Activated T-helper 17 cell treated with anti-CD3 and anti-CD28 coated beads, Interleukin-2, amount 50 U/mL, for 72 hours (primary cell): ENCODE results near the gene UPK1B. TPM values are rescaled to one million over a fixed set of nuclear protein-coding genes. Genes with fewer than 3 reads are reported as not detected.
"Not testable (repeated sequence)": the region's sequence is repeated elsewhere in the genome, so short reads cannot be mapped to it uniquely, and the experiment has no call there.

Experiments used
- ATAC-seq: fragments of 150-1000 bp; cut with Tn5 transposase; replicated peaks from 2 replicates; pipeline ENCODE4 v1.10.0; 2021; ENCODE audit warnings: mild to moderate bottlenecking, moderate library complexity
- H3K27ac Mint-ChIP-seq: one replicate; pipeline ENCODE4 v1.8.0; 2022; ENCODE audit warnings: mixed read lengths
- H3K27me3 Mint-ChIP-seq: one replicate; pipeline ENCODE4 v1.8.0; 2022; ENCODE audit warnings: mixed read lengths
- H3K36me3 Mint-ChIP-seq: one replicate; pipeline ENCODE4 v1.8.0; 2022; ENCODE audit warnings: low read depth, mild to moderate bottlenecking, mixed read lengths
- H3K4me1 Mint-ChIP-seq: one replicate; pipeline ENCODE4 v1.8.0; 2022; ENCODE audit warnings: mixed read lengths
- H3K4me3 Mint-ChIP-seq: one replicate; pipeline ENCODE4 v1.8.0; 2022; ENCODE audit warnings: mild to moderate bottlenecking, mixed read lengths
- H3K9me3 Mint-ChIP-seq: one replicate; pipeline ENCODE4 v1.8.0; 2022; ENCODE audit warnings: mixed read lengths
- total RNA-seq, 2 donors: library from RNA; stranded (reverse); gene quantifications; one replicate each; pipeline ENCODE4 v1.2.3, GENCODE V29; 2022

UPK1B gene
- total RNA-seq, 2 donors from 2014 or later: 0.56 to 1.2 TPM

DNA sequence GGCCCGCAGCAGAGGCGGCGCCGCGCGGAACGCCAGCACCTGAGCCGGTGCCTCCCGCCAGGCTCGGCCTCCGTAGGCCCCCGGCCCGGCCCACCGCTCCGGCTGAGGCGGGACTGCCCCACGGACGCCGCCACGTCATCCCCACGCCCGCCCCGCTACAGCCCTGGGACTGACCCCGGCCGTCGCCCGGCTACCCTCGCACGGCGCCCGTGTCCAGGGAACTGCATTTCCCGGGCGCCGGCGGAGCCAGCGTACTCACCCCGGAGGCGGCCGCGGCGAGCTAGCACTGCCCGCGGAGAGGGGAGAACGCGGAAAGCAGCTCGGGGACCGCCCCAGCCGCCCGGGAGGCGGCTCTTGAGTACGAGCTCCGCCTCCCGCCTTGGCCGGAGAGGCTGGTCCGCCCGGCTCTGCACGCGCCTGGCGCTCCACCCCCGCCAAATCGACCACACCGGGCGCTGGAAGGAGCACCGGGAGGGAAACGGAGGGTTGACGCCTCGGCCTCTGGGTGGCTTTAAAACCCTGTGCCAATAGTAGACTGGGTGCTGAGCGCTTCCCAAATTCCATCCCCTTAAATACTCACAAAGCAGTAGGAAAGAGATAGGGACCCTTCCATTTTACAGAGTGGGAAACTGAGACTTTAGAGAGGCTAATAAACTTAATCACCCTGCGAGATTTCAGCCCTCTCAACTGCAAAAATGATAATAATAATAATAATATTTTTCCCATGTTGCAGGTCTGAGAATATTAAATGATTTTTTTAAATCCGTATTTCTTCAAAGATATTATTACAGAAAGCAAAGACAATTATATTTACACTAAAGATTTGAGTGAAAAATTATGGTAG lies 67.4 kb downstream of the UPK1B start, which contains the start of gene B4GALT4:
TSS of gene B4GALT4 (minus strand) at position 288 of the 844 bp plus-strand sequence. CDS start 10,779 bp downstream, outside the sequence.
- H3K36me3 Mint-ChIP-seq: peaks cover 13% of the 10 kb centered on the region
- H3K9me3 Mint-ChIP-seq: no peaks in the 10 kb centered on the region
- H3K4me1 Mint-ChIP-seq: peaks cover 22% of the 10 kb centered on the region
- ATAC-seq: peak; percentile 80
- H3K27ac Mint-ChIP-seq: peak within 1 kb of the TSS; percentile 82
- no peaks in the 10 kb centered on the region for H3K27me3 Mint-ChIP-seq
- H3K4me3 Mint-ChIP-seq: peak within 1 kb of the TSS; percentile 83

DNA sequence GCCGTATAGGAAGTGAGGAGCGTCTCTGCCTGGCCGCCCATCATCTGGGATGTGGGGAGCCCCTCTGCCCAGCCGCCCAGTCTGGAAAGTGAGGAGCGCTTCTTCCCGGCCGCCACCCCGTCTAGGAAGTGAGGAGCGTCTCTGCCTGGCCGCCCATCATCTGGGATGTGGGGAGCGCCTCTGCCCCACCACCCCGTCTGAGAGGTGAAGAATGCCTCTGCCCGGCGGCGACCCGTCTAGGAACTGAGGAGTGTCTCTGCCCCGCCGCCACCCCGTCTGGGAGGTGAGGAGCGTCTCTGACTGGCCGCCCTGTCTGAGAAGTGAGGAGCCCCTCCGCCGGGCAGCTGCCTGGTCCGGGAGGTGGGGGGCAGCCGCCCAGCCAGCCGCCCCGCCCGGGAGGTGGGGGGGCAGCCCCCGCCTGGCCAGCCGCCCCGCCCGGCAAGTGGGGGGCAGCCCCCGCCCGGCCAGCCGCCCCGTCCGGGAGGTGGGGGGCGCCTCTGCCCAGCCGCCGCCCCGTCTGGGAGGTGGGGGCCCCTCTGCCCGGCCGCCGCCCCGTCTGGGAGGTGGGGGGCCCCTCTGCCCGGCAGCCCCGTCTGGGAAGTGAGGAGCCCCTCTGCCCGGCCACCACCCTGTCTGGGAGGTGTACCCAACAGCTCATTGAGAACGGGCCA lies 69.1 kb downstream of the UPK1B start:
- not testable (repeated sequence) for ATAC-seq, H3K4me3 Mint-ChIP-seq, H3K9me3 Mint-ChIP-seq, H3K27me3 Mint-ChIP-seq, H3K36me3 Mint-ChIP-seq, H3K27ac Mint-ChIP-seq
- H3K4me1 Mint-ChIP-seq: peaks cover 14% of the 10 kb centered on the region

DNA sequence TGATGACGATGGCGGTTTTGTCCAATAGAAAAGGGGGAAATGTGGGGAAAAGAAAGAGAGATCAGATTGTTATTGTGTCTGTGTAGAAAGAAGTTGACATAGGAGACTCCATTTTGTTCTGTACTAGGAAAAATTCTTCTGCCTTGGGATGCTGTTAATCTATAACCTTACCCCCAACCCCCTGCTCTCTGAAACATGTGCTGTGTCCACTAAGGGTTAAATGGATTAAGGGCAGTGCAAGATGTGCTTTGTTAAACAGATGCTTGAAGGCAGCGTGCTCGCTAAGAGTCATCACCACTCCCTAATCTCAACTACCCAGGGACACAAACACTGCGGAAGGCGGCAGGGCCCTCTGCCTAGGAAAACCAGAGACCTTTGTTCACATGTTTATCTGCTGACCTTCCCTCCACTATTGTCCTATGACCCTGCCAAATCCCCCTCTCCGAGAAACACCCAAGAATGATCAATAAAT lies 69.7 kb downstream of the UPK1B start:
- ATAC-seq, H3K9me3 Mint-ChIP-seq, H3K36me3 Mint-ChIP-seq, H3K27me3 Mint-ChIP-seq, H3K4me3 Mint-ChIP-seq, H3K27ac Mint-ChIP-seq: not testable (repeated sequence)
- peaks cover 14% of the 10 kb centered on the region for H3K4me1 Mint-ChIP-seq

DNA sequence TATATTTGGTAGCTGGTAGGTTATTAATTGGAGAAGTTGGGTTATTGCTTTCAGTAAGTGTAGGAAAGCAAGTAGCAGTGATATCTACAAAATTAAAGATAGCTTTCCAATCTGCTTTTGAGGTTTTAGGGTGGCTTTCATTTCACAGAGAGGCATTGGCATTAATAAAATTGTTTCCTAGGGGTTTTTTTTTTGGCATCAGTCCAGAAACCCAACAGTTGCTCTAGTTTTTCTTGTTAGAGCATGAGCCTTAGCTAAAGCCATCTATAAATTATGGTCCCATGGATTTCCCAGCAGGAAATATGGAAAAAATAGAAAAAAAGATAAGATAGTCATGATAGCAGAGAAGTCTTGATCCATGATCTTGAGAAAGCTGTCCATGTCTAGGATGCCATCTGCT lies 70.3 kb downstream of the UPK1B start:
- ATAC-seq: no peak
- Mint-ChIP-seq H3K9me3 (peaks cover 2% of the 10 kb centered on the region), H3K4me1 (peaks cover 14% of the 10 kb centered on the region), H3K27ac (no peak overlapping the region), H3K4me3 (no peak overlapping the region), H3K27me3 (no peaks in the 10 kb centered on the region), H3K36me3 (no peaks in the 10 kb centered on the region)

DNA sequence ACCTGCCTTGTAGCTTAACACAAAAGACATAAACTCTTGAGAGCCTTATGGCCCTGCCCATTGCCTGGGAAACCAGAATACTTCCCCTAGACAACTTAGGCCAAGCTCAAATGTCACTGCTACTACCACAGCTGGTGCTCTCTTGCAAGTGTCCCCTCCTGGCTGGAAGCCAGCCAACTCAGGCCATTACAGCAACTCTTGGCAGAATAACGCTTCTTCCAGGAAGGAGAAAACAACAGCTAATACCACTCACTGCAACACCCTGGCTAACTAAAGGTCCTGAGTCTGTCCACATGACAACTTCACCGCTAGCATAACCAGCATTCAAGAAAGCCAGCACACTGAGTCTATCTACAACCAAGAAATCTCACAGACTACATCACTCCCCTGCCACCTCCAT lies 72.4 kb downstream of the UPK1B start:
- Mint-ChIP-seq H3K27me3 (no peaks in the 10 kb centered on the region), H3K27ac (no peak overlapping the region), H3K4me3 (no peak overlapping the region), H3K4me1 (peaks cover 5% of the 10 kb centered on the region), H3K9me3 (peaks cover 4% of the 10 kb centered on the region), H3K36me3 (no peaks in the 10 kb centered on the region)
- ATAC-seq: no peak

Other genes starting within 250 kb of the UPK1B start
- gene IGSF11, start 138.8 kb upstream of the UPK1B start, total RNA-seq: under 1 TPM; 0.24 to 0.52 TPM
- gene TEX55, start 27.4 kb upstream of the UPK1B start, total RNA-seq: not detected
- 10 to 100 TPM; 18.5 to 28.1 TPM for gene B4GALT4, start 67.3 kb downstream of the UPK1B start, total RNA-seq
- 10 to 100 TPM; 11.6 to 14.0 TPM for gene ARHGAP31, start 120.8 kb downstream of the UPK1B start, total RNA-seq